Colonic mucosa (tissue), 4 donors: ENCODE data around the gene KIF26A. TPM values are rescaled to one million over a fixed set of nuclear protein-coding genes. Genes with fewer than 3 reads are reported as not detected.

Experiments
- DNase-seq: peaks from one replicate; pipeline ENCODE4 v3.0.0-alpha.2; 2020
- H3K27ac ChIP-seq: fragments of 200-600 bp; one replicate; pipeline ENCODE4 v1.8.0; 2021
- H3K27me3 ChIP-seq: fragments of 200-600 bp; one replicate; pipeline ENCODE4 v1.8.0; 2021
- H3K36me3 ChIP-seq: fragments of 200-600 bp; one replicate; pipeline ENCODE4 v1.8.0; 2021
- H3K4me1 ChIP-seq: fragments of 200-600 bp; one replicate; pipeline ENCODE4 v1.8.0; 2021; ENCODE audit warnings: mild to moderate bottlenecking
- H3K4me3 ChIP-seq: fragments of 200-600 bp; one replicate; pipeline ENCODE4 v1.8.0; 2021
- H3K9ac ChIP-seq, 2 donors: one replicate each; pipeline ENCODE4 v1.7.0; 2013; ENCODE audit warnings: control low read depth in 2 of 2, low read depth in 2 of 2, low read length in 2 of 2
- H3K9me3 ChIP-seq: fragments of 200-600 bp; one replicate; pipeline ENCODE4 v1.8.0; 2021
- CTCF ChIP-seq: fragments of 200-600 bp; IDR thresholded peaks from one replicate; pipeline ENCODE4 v1.8.0; 2022; ENCODE audit warnings: antibody characterized with exemption, mild to moderate bottlenecking
- intact Hi-C: fragments of 100-400 bp; cut with DNase I; formaldehyde crosslinking; loops from one replicate; pipeline ENCODE4 v1.14.1; 2022
- total RNA-seq, 2 donors: library from RNA; stranded (reverse); fragmentation: NEBNext Ultra II Directional in 1 of 2; extraction: Animal tissue kit (Norgen Biotek cat#: 25700) in 1 of 2; gene quantifications; one replicate each; pipeline ENCODE4 v1.2.1, GENCODE V29; 2021
- donor health status: healthy.
- donor health status: DM: no; HTN: no; CAD: no.
- donor health status: DM: no; HTN: no; CAD: no.

Gene KIF26A
- total RNA-seq, 2 donors from 2014 or later: 6.6 to 20.0 TPM

DNA sequence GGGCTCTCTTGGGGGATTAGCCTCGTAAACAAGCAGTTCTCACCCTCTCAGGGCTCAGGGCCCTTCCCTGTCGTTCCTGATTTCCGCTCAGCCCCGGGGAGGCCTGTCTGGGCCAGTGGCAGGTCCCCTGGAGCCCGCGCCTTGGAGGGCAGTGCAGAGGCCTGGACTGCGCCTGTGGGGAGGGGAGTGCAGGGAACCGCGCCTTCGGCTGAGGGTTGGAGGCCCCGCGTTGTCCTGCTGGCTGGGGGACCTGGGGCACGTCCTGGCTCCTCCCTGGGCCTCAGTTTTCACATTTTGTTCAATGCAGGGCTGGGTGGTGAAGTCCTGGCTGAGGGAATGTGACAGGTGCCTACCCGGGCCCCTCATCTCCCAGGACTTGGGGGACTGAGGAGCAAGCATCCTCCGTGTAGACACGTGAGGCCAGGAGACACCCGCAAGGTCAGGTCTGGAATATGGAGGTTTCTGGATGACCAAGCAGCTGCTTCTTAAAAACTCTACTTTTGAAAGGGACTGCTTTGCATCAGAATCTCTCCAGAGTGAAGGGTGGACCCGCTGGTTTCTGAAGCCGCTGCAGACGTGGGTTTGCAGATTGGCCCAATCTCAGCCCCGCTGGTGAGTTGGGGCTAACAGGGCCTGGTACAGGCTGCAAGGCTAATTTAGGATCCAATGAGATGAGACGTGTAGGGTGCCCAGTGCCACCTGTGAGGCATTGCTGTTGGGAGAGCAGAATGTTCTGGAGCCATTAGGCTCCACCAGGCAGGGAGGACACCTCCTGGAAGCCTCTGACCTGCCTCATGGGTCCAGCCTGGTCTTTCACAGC, 80.2 kb downstream of the KIF26A start:
- no peaks in the 10 kb centered on the region for H3K36me3 ChIP-seq
- H3K9ac ChIP-seq: no peak overlapping the region
- no peaks in the 10 kb centered on the region for H3K27me3 ChIP-seq
- H3K27ac ChIP-seq: no peak overlapping the region
- intact Hi-C loops: no loop called here
- no peak overlapping the region for H3K4me3 ChIP-seq
- no peak for DNase-seq
- no peaks in the 10 kb centered on the region for H3K9me3 ChIP-seq
- no peak for TF ChIP-seq CTCF
- no peaks in the 10 kb centered on the region for H3K4me1 ChIP-seq

GRCh38 chr14:104219731-104220214, 81.4 kb downstream of the KIF26A start:
- TF ChIP-seq CTCF: no peak
- Histone ChIP-seq H3K27me3 (no peaks in the 10 kb centered on the region), H3K9me3 (no peaks in the 10 kb centered on the region), H3K9ac (no peak overlapping the region), H3K4me3 (no peak overlapping the region), H3K4me1 (no peaks in the 10 kb centered on the region), H3K36me3 (no peaks in the 10 kb centered on the region), H3K27ac (no peak overlapping the region)
- DNase-seq: no peak
- intact Hi-C loops: no loop called here

DNA sequence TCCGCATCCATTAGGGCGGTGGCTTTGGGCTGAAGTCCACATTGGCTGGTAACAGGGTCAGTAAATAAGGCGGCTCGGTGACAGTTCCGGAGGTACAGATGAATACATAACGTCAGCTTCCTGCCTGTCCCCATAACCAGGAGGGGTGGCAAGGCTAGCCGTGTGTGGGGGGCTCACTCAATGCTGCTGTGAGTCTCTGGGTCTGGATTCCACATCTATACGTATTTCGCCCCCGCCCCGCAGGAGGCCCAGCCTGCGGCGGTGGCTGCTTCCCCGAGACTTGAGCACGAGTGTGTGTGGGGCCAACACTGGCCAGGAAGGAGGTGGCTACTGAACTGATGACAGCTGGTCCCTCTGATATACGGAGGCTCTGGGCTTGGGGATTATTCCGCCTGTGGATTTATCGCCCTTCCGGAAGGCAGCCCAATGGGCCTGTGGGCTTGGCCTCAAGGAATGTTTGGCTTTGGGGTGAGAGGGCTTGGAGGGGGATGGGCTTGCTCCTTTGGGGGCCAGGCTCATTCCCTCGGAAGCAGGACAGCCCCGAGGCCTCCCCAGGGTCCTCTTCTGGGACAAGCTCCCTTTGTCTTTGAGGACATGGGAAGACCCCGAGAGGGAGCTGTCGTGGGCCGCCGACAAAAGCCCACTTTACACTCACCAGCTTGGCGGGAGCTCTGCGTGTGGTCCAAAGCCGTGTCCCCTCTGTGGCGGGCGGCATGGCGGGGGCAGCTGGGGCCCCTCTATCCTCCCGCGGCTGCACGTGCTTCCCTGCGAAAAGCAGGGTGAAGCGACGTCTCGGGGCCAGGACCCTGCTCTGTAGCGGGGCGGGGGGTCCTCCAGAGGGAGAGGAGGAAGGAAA, 82.1 kb downstream of the KIF26A start:
- Histone ChIP-seq H3K36me3 (no peaks in the 10 kb centered on the region), H3K9ac (no peak overlapping the region), H3K9me3 (no peaks in the 10 kb centered on the region), H3K27me3 (no peaks in the 10 kb centered on the region), H3K27ac (no peak overlapping the region), H3K4me1 (no peaks in the 10 kb centered on the region), H3K4me3 (no peak overlapping the region)
- intact Hi-C loops: no loop called here
- TF ChIP-seq CTCF: no peak
- no peak for DNase-seq

DNA sequence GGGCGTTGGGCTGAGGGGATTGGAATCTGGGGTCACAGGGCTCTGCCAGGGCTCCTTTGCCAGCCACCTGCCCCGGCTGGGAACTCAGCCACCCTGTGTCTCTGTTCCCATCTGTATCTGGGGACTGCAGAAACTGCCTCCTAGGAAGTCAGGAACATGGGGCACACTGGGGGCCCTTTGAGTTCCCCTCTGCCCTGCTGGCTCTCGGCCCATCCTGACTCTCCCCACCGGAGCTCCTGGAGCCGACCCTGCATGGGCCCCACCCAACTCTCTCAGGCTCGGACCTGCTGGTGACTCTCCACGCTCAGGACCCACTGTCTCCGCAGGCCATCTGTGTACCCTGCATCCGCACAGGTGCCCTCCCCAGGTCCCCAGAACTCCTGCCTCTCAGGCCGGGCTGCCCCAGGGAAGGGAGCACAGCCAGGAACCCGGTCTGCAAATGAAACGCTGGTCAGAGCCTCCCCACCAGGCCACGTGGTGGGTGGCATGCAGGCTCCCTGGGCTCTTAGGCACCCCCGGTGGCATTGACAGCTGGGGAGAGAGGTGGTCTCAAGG, 82.8 kb downstream of the KIF26A start:
- Histone ChIP-seq H3K27ac (no peak overlapping the region), H3K9me3 (no peaks in the 10 kb centered on the region), H3K27me3 (no peaks in the 10 kb centered on the region), H3K4me3 (no peak overlapping the region), H3K4me1 (no peaks in the 10 kb centered on the region), H3K36me3 (no peaks in the 10 kb centered on the region), H3K9ac (no peak overlapping the region)
- DNase-seq: no peak
- no peak for TF ChIP-seq CTCF
- intact Hi-C loops: no loop called here

DNA sequence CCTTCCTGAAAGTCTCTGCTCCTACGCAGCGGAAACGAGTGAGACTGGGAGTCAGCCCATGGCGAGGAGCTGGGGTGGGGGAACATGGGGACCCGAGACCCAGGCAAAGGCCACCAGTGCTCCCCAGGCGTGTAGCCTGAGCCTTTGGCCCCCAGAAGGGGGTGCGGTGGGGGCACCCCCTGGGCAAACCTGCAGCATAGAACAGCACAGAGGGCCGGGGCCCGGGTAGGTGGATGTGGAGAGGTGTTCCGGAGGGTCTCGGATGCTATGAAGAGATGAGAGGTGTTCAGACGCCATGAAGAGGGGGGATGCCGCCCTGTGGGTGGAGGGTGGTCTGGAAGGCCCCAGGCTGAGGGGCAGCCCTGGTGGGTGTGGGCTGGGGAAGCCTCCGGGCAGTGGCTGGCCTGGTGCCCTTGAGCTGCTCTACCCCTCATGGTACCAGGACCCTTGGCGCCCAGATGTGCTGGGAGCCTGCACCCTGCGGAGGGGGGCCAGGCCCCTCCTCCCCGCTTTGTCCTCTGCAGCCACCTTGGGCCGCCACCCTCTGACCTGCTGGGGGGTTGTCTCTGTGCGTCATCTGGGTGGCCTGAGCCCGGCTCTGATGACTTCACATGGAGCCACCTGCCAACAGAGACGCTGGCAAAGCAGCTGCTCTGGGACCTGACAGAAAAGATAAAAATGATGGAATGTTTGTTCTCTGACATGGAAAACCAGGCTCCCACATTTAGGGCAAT, 83.4 kb downstream of the KIF26A start:
- Histone ChIP-seq H3K9me3 (no peaks in the 10 kb centered on the region), H3K27me3 (no peaks in the 10 kb centered on the region), H3K27ac (no peak overlapping the region), H3K4me1 (no peaks in the 10 kb centered on the region), H3K9ac (no peak overlapping the region), H3K36me3 (no peaks in the 10 kb centered on the region), H3K4me3 (no peak overlapping the region)
- intact Hi-C loops: no loop called here
- no peak for TF ChIP-seq CTCF
- no peak for DNase-seq
